ENCODE data around the gene CYP2E1. TPM values are rescaled to one million over a fixed set of nuclear protein-coding genes. Genes with fewer than 3 reads are reported as not detected.
"Not testable (repeated sequence)": the region's sequence is repeated elsewhere in the genome, so short reads cannot be mapped to it uniquely, and the experiment has no call there.

The CYP2E1 gene
- polyA plus RNA-seq, 1 of the 3 experiments (the other 2 are of a cell fraction), result 0.61 TPM

DNA sequence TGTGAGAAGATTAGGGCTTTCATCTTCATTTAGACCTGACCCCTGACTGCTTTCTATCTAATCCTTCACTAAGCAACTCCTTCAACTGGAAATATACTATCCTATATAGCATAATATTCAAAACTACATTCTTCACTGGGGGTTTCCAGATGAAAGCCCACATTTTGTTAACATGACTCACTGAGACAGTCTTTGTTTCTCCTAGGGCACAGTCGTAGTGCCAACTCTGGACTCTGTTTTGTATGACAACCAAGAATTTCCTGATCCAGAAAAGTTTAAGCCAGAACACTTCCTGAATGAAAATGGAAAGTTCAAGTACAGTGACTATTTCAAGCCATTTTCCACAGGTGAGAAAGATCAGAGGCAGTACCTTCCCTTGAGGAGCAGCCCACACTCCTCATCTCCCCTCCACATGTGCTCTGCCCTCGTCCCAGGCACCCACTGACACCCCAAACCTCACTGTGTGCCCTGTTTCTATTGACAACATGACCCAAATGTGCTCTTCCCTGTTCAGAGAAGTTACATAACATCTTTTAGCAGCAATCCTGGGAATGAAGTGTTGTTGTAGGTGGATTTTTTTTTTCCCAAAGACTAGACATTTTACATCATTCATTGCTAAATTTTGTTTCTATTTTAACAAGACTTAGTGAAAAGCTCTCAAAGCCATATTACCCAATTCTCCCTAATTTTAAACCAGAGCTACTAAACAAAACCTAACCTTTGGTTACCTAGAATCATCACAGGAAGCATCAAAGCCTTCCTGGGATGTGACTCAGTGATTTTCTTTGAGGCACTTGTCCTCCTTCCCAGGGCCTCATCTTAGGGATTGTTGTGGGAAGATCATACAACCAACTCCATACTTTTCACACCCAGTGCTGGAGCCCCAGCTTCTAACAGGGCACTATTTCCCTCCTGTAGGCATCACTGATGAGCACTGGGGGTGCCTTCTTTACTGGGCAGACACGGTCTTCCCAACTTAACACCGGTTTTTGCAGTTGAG is 10.7 kb downstream of the CYP2E1 start:
- Histone ChIP-seq H3K4me3 (ENCODE audit: low read depth in 2 of 2, low read length in 1 of 2) (no peak overlapping the region), H3K9me3 (no peaks in the 10 kb centered on the region), H3K9ac (no peak overlapping the region), H4K20me1 (ENCODE audit: insufficient read depth) (no peaks in the 10 kb centered on the region), H3K79me2 (ENCODE audit: insufficient read depth) (no peaks in the 10 kb centered on the region), H3K9me2 (no peaks in the 10 kb centered on the region), H2AFZ (ENCODE audit: low read depth) (no peak overlapping the region), H3K4me1 (ENCODE audit: control insufficient read depth in 1 of 2, insufficient read depth in 2 of 2, low read depth in 1 of 2, low read length in 1 of 2) (no peaks in the 10 kb centered on the region), H3K4me2 (no peak overlapping the region), H3F3A (replicated peaks; ENCODE audit: insufficient read depth) (no peaks in the 10 kb centered on the region), H3K27me3 (ENCODE audit: insufficient read depth) (no peaks in the 10 kb centered on the region; the same call in 1 of the 2 replicates), H3K36me3 (replicated peaks in 1 of 2; ENCODE audit: control insufficient read depth in 1 of 2, insufficient read depth in 2 of 2, low read length in 1 of 2) (no peaks in the 10 kb centered on the region), H3K27ac (ENCODE audit: low read depth in 2 of 2, low read length in 1 of 2) (no peak overlapping the region)
- ChIA-PET CTCF (no interaction called here), POLR2A (no interaction called here)
- no peak for TF ChIP-seq RAD21 (IDR thresholded peaks at IDR 0.05; ENCODE audit: low read length)
- no peak for TF ChIP-seq MXI1 (IDR thresholded peaks at IDR 0.05; ENCODE audit: low read depth, low read length)
- no peak for TF ChIP-seq FOXJ3 (CRISPR knock-in tag; IDR thresholded peaks at IDR 0.05)
- no peak for TF ChIP-seq RFX5 (IDR thresholded peaks at IDR 0.05; ENCODE audit: low read length)
- TF ChIP-seq REST (IDR thresholded peaks at IDR 0.05; ENCODE audit: low read depth, low read length), result no peak
- no peak for TF ChIP-seq SMC3 (IDR thresholded peaks at IDR 0.05; ENCODE audit: low read depth, low read length)
- no peak for TF ChIP-seq POLR2AphosphoS5 (IDR thresholded peaks at IDR 0.05; ENCODE audit: low read depth, low read length)
- TF ChIP-seq, protein P1, sequence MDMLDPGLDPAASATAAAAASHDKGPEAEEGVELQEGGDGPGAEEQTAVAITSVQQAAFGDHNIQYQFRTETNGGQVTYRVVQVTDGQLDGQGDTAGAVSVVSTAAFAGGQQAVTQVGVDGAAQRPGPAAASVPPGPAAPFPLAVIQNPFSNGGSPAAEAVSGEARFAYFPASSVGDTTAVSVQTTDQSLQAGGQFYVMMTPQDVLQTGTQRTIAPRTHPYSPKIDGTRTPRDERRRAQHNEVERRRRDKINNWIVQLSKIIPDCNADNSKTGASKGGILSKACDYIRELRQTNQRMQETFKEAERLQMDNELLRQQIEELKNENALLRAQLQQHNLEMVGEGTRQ (IDR thresholded peaks at IDR 0.05; ENCODE audit: borderline replicate concordance, low read depth, low read length), result no peak
- TF ChIP-seq NFIC (IDR thresholded peaks at IDR 0.05; ENCODE audit: borderline replicate concordance), result no peak
- TF ChIP-seq, protein P2, sequence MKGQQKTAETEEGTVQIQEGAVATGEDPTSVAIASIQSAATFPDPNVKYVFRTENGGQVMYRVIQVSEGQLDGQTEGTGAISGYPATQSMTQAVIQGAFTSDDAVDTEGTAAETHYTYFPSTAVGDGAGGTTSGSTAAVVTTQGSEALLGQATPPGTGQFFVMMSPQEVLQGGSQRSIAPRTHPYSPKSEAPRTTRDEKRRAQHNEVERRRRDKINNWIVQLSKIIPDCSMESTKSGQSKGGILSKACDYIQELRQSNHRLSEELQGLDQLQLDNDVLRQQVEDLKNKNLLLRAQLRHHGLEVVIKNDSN (IDR thresholded peaks at IDR 0.05; ENCODE audit: borderline replicate concordance, low read depth), result no peak
- TF ChIP-seq NRF1 (IDR thresholded peaks at IDR 0.05; ENCODE audit: low read depth, low read length), result no peak
- TF ChIP-seq EP300 (IDR thresholded peaks at IDR 0.05; ENCODE audit: borderline replicate concordance in 1 of 2, low read depth in 1 of 2, low read length in 1 of 2), result no peak
- TF ChIP-seq SIN3A (IDR thresholded peaks at IDR 0.05; ENCODE audit: borderline replicate concordance, low read depth, low read length), result no peak
- no peak for TF ChIP-seq RXRA (IDR thresholded peaks at IDR 0.05; ENCODE audit: borderline replicate concordance, low read depth)
- no peak for TF ChIP-seq MEF2A (IDR thresholded peaks at IDR 0.05; ENCODE audit: borderline replicate concordance, low read depth)
- no peak for DNase-seq
- WGBS (ENCODE audit: low lambda C conversion rate), result 0% methylated on average over 4 of the region's 4 CpGs

GRCh38 chr10:133541441-133541975 is 14.3 kb downstream of the CYP2E1 start:
- H3K27me3 ChIP-seq (ENCODE audit: insufficient read depth); H2AFZ ChIP-seq (ENCODE audit: low read depth); CTCF ChIA-PET; DNase-seq; H3K36me3 ChIP-seq (replicated peaks in 1 of 2; ENCODE audit: control insufficient read depth in 1 of 2, insufficient read depth in 2 of 2, low read length in 1 of 2); H3K4me3 ChIP-seq (ENCODE audit: low read depth in 2 of 2, low read length in 1 of 2); H4K20me1 ChIP-seq (ENCODE audit: insufficient read depth); POLR2A ChIA-PET; H3K4me2 ChIP-seq; H3K79me2 ChIP-seq (ENCODE audit: insufficient read depth); H3F3A ChIP-seq (replicated peaks; ENCODE audit: insufficient read depth); H3K4me1 ChIP-seq (ENCODE audit: control insufficient read depth in 1 of 2, insufficient read depth in 2 of 2, low read depth in 1 of 2, low read length in 1 of 2); H3K9ac ChIP-seq; H3K9me2 ChIP-seq; H3K27ac ChIP-seq (ENCODE audit: low read depth in 2 of 2, low read length in 1 of 2); H3K9me3 ChIP-seq: not testable (repeated sequence)
- 4% methylated on average over 5 of the region's 6 CpGs for WGBS (ENCODE audit: low lambda C conversion rate)
